Epithelial cell of prostate (primary cell): ENCODE data around the gene MACROD2.

ENCODE experiments used
- DNase-seq: peaks from one replicate; pipeline ENCODE4 v3.0.0-alpha.2; 2011; ENCODE audit warnings: low read depth, low spot score
- H3K27ac ChIP-seq: fragments of 450-650 bp; 2 replicates; pipeline ENCODE4 v1.5.1; 2017; ENCODE audit warnings: mild to moderate bottlenecking

MACROD2 gene

GRCh38 chr20:15734052-15734451 lies 1738.7 kb downstream of the MACROD2 start:
- no peak overlapping the region for H3K27ac ChIP-seq
- no peak for DNase-seq

- DNase-seq, result peak; percentile 29
- no peak overlapping the region for H3K27ac ChIP-seq
These were observed 1743.7 kb downstream of the MACROD2 start for GRCh38 chr20:15739035-15739434.

- DNase-seq, result no peak
- H3K27ac ChIP-seq, result peak overlapping the region; percentile 52
These were observed 1744.9 kb downstream of the MACROD2 start for GRCh38 chr20:15740046-15740775.

DNA sequence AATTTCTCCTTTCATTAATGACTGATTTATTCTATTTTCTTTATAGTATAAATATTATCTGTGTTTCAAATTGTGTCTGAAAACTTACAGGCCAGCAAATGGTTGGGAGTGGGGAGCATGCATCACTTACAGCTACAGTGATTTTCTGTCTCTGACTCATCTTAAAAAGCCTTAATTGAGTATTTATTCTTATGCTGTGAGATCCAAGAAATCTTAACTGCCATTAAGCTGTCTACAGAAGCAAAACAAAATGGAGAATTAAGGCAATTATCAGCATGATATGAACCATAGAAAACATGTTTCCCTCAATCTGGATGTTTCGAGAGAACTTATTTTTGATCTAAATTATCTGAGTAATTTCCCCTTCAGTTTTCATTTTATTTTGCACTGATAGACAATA lies 1746.8 kb downstream of the MACROD2 start:
- H3K27ac ChIP-seq, result peak overlapping the region; percentile 6
- no peak for DNase-seq

DNA sequence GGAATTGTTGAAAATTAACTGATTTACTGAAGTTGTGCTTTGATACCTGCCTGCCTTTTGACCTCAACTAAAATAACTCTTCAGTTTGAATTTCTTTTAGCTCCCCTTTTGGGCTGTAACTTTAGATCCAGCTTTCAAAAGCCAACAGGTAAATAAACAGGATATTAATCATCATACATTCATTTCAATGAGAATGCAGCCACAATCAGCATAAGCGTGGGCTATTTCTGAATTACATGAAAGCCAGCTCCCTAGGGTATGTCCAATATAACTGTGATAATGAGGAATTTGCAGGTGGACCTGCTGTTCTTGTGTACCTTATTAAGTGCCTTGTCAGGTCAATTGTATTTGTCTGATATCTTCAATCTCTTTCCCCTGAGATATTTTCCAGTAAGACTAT lies 1747.3 kb downstream of the MACROD2 start:
- H3K27ac ChIP-seq, result peak overlapping the region; percentile 6
- no peak for DNase-seq

- no peak for DNase-seq
- H3K27ac ChIP-seq, result no peak overlapping the region
These were observed 1760.9 kb downstream of the MACROD2 start for GRCh38 chr20:15756002-15756753.

- no peak for DNase-seq
- no peak overlapping the region for H3K27ac ChIP-seq
These were observed 1761.4 kb downstream of the MACROD2 start for GRCh38 chr20:15756754-15757115.

- no peak overlapping the region for H3K27ac ChIP-seq
- no peak for DNase-seq
These were observed 1764.3 kb downstream of the MACROD2 start for GRCh38 chr20:15759594-15759993.

DNA sequence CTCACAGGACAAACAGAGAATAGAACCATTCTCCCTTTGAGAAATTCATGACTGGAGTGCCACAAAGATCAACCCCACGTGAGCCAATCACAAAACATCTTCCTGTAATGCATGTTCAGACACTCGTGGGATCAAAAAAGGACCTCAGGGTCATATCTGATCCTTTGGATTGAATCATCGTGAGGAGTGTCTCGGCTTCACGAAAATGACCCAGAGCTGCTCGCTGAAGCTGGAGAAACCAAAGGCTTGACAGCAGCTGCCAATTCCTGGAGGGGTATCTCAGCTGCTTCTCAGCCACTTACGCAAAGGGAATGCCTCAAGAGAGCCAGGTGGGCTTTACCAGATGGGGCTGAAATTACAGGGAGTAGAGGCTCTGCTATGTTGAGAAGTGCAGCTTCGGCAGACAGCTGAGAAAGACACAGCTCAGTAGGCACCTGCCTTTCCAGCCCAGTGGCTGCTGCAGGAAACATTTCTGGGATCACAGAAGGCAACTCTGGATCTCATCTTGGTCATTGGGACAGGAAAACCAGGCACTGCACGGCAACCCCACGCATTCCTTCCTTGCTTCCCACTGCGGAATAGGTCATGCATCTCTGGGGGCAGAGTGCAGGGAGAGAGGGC lies 1764.8 kb downstream of the MACROD2 start:
- no peak for DNase-seq
- H3K27ac ChIP-seq, result no peak overlapping the region

- peak; percentile 16 for DNase-seq
- H3K27ac ChIP-seq, result no peak overlapping the region
These were observed 1768.0 kb downstream of the MACROD2 start for GRCh38 chr20:15763366-15763765.

DNA sequence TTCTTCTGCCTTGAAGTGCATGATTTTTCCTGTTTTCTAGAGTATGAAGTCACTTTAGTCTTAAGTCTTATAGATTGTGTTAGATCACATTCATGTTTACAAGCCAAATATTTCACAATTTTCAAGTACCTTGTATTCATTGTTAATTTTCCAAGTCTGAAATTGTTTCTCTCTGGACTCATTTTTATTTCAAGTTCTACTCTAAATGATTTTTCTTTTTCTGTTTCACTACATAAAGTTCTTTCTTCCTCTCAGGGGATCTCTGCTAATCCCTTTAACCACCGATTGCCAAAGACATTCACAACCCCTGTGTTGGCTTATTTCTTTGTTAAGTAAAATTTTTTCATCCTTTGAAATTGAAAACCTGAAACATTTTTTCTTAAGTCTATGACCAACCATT lies 1772.3 kb downstream of the MACROD2 start:
- H3K27ac ChIP-seq, result no peak overlapping the region
- DNase-seq, result no peak

DNA sequence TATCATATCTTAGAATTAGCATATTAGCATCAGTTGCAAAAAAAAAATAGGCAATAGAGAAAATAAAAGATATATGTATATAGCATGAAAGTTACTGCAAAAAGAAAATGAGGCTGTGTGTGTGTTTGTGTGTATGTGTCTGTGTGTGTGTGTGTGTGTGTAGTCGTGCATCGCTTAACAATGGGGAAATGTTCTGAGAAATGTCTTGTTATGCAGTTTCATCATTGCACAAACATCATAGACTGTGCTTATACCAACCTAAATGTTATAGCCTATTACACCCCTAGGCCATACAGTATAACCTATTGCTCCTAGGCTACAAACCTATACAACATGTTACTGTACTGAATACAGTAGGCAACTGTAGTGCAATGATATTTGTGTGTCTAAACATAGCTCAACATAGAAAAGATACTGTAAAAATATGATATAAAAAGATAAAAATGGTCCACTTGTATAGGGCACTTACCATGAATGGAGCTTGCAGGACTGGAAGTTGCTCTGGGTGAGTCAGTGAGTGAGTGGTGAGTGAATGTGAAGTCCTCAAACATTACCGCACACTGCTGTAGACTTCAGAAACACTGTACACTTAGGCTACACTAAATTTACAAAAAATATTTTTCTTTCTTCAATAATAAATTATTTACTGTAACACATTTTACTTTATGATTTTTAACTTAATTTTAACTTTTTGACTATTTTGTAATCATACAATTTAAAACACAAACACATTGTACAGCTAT lies 1772.9 kb downstream of the MACROD2 start:
- DNase-seq, result no peak
- no peak overlapping the region for H3K27ac ChIP-seq

- H3K27ac ChIP-seq, result no peak overlapping the region
- DNase-seq, result no peak
These were observed 1777.5 kb downstream of the MACROD2 start for GRCh38 chr20:15772826-15773225.

GRCh38 chr20:15774926-15775325 lies 1779.6 kb downstream of the MACROD2 start:
- H3K27ac ChIP-seq, result no peak overlapping the region
- no peak for DNase-seq

DNA sequence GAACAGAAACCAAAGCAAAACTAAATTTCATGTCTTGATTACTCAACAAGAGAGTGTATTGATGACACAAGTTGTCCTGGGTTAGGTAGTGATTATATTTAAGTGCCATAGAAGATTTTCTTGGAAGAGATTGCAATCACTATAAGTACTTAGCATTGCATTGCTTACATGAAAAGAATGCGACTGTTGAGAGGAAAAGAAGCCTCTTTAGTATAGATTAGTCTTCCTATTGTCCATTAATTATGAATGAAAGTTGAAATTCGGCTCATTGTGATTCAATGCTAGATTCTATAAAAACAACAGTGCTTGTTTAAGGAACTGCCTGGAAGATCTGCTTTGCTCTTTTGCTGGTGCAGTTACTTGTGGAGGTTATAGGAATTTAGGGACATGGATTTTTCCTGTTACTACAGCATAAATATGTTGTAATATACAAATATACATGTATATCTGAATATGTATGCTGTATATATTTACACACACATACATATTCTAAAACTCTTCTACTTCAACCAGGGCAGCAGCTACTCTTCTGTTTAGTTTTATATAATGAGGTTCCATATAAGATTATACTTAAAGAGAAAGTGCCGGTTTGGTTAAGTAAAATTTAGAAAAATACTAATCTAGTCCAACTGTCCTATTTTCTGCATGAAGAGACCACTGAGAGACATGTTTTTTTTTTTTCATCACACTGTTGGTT lies 1781.6 kb downstream of the MACROD2 start:
- DNase-seq, result no peak
- H3K27ac ChIP-seq, result no peak overlapping the region

GRCh38 chr20:15784020-15784419 lies 1788.7 kb downstream of the MACROD2 start:
- peak; percentile 54 for DNase-seq

DNA sequence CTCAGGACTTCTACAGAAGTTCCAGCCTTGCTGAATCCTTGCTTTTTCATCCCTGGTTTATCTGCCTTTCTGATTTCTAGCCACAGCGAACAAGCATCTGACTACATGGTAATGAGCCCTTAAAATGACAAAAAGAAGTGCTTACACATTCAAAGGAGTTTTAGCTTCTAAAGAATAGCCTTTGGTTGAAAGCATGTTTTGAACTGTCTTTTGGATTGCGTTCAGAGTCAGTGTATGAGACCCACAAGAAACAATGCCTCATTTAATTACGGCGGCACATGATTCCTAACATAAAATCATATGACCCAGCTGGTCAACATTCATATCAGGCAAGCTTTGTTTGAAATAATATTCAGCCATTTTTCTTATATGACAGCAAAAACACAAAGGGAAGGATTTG lies 1793.8 kb downstream of the MACROD2 start:
- no peak overlapping the region for H3K27ac ChIP-seq
- DNase-seq, result no peak

More at GRCh38 chr20:15784020-15784419, 1788.7 kb downstream of the MACROD2 start:
- H3K27ac ChIP-seq, result no peak overlapping the region

DNA sequence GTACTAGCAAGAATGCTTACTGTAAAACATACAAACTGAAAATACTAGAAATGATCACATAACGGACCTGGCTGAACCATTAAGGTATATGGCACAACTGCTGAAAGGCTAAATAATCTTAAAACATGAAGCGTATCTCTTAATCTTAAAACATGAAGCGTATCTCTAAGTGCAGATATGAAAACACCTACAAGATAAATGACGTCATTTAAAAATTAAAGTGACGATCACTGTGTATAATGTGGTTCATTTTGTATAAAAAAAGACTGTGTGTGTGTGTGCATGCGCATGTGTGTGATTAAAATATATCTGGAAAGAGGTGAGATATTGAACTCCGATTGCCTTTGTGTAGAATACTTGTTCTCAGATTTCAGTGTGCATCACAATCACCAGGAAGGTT lies 1797.5 kb downstream of the MACROD2 start:
- DNase-seq, result no peak

DNA sequence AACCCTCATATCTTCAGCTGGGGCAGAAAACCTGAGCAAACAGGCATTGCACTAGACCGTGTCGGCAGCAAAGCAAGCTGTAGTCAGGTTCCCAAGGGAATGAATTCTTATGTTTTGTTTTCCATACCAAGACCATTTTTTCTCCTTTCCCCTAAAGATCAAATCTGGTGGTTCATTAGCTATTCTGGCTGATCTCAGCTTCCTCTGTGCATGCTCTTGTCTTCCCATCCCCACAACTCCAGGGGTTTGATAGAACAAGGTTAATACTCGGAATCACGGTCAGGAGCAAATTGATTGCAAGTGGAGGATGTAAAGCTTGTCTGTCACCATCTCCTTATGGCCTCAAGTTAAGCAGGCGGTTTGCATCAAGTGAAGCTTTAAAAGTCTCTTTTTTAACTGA lies 1799.1 kb downstream of the MACROD2 start:
- DNase-seq, result no peak
- H3K27ac ChIP-seq, result no peak overlapping the region

More for the DNA sequence above, 1797.5 kb downstream of the MACROD2 start:
- no peak overlapping the region for H3K27ac ChIP-seq
